Hepatic stellate cell (primary cell): Measurements from ENCODE around the gene CYTH3.
"Not testable (repeated sequence)": the region's sequence is repeated elsewhere in the genome, so short reads cannot be mapped to it uniquely, and the experiment has no call there.

Experiments
- DNase-seq: peaks from one replicate; pipeline ENCODE4 v3.0.0; 2011; ENCODE audit warnings: low spot score

The CYTH3 gene

GRCh38 chr7:6151994-6152735, 120.3 kb downstream of the CYTH3 start:
- no peak for DNase-seq

- DNase-seq: not testable (repeated sequence)
Observed at GRCh38 chr7:6151527-6151926, 120.9 kb downstream of the CYTH3 start.

DNA sequence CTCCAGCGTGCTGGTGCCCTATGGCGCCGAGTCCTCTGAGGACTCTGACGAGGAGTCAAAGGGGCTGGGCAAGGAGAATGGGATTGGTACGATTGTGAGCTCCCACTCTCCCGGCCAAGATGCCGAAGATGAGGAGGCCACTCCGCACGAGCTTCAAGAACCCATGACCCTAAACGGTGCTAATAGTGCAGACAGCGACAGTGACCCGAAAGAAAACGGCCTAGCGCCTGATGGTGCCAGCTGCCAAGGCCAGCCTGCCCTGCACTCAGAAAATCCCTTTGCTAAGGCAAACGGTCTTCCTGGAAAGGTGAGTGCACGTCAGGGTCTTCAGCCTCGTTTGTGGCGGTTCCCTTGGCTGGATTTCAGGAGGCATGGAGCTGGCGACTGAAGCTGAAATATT, 122.4 kb downstream of the CYTH3 start:
- no peak for DNase-seq

GRCh38 chr7:6148724-6149360, 123.6 kb downstream of the CYTH3 start:
- DNase-seq: no peak

DNA sequence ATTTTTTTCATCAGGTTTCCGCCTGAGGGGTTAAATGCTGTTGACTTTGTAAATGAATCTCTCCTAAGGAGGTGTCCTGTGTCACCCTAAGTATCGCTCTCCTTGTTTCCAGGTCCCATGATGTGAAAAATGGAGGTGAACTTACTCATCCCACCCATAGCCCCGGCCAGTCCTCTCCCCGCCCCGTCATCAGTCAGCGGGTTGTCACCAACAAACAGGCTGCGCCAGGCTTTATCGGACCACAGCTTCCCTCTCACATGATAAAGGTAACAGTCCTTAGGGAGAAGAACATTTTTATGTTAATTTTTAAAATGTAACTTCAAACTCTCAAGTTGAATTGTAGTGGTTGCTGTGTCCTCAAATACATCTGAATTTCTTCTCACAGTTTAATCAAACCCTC, 124.8 kb downstream of the CYTH3 start:
- no peak for DNase-seq

DNA sequence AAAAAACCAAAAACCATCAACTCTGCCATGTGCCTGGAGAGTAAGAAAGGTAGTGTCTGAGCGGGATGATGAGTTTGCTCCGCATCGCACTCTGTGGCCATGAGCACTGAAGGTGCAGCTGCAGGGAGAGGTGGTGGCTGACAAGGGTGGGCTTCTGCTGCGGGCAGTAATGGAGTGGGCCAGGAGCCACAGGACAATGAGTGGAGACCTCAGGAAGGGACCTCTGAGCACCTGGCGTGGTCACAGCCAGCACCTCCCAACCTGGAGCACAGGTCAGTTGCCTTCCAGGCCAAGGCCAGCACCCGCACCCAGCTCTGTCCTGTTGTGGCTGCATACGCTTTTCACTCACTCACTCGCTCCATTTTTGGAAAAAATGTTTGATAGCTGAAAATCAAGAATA, 125.8 kb downstream of the CYTH3 start:
- DNase-seq: no peak

- no peak for DNase-seq
Observed at GRCh38 chr7:6143997-6144396, 128.4 kb downstream of the CYTH3 start.

DNA sequence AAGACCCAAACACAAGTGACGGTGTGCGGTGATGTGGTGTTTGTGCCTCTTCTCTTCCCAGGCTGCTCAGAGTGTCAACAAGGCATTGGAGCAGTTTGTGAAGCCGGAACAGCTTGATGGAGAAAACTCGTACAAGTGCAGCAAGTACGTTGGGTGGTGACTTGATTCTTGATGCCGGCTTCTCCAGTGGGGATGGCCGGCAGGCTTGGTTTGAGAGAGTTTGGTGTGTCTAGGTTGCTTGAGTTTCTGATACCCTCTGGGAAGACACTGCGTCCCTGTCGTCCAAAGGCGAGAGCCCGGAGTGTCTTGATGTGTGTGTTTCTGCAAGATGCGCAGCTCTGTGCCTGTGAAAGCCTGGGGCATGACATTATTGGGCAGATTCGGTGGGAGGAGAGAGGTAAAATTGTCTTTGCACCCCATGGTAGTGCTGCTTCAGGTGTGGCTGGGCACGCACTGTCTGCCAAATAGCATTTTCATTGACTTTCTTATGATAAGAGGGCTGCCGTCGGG, 129.5 kb downstream of the CYTH3 start:
- DNase-seq: no peak

DNA sequence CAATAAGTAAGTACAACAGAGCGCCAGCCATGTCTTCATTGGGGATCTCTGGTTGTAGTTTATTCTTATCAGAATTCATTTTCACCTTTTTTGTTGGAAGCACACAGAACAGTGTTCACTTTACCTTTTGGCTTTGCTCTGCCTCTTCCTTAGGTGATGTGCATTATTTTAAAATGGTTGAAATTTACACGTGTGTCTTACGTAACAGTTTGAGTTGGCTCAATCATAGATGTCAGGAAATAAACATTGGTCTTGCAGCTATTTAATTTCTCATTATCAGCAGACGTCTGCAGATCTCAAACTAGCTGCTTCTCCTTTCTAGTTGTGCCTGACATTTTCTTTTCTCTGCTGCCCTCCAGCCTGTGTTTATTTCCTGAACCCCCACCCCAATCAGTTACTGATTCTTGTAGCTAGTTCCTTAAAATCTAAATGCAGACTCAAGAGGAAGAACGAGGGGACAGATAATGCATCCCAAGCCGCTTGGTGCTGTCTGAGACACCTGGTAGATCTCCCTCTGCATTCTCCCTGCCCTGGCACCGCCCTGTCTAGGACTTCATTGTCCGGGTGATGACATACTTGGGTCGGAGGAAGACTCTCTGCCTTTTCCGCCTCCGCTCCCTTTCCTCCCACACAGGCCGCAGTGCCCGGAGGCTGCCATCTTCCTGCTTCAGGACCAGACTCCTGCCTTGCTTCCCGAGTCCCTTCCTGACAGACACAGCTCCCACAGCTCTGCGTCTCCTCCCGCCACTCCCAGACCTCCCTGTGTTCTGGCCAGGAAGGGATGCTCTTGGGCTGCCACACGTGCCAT, 133.0 kb downstream of the CYTH3 start:
- no peak for DNase-seq

DNA sequence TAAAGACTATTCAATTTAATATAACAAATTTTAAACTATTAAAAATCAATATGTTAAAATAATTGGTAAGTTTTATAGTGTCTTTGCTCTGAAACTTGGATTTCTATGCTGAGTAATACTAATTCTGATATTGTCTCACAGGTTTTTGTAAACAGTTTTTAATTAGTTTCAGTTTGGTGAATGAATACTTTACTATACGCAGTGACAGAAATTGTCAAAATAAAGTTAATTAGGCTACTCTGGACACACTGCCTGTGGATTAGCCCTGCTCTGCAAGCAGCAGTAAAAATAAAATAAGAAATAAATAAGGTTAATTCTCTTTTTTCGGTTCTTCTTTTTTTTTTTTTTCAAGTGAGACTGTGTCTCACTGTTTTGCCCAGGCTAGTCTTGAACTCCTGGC, 135.9 kb downstream of the CYTH3 start:
- no peak for DNase-seq

DNA sequence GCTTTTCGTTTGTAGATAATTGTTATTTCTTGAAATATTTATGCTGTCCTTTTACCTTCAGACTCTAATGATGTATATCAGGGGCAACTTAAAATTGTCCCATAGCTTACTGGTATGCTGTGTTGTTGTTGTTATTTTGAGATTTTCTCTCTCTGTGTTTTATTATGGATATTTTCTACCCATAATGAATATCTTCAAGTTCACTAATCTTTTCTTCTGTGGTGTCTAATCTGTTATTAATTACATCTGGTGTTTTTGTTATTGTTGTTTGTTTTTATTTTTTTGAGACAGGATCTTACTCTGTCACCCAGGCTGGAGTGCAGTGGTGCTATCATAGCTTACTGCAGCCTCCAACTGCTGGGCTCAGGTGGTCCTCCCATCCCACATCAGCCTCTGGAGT, 139.2 kb downstream of the CYTH3 start:
- DNase-seq: no peak

DNA sequence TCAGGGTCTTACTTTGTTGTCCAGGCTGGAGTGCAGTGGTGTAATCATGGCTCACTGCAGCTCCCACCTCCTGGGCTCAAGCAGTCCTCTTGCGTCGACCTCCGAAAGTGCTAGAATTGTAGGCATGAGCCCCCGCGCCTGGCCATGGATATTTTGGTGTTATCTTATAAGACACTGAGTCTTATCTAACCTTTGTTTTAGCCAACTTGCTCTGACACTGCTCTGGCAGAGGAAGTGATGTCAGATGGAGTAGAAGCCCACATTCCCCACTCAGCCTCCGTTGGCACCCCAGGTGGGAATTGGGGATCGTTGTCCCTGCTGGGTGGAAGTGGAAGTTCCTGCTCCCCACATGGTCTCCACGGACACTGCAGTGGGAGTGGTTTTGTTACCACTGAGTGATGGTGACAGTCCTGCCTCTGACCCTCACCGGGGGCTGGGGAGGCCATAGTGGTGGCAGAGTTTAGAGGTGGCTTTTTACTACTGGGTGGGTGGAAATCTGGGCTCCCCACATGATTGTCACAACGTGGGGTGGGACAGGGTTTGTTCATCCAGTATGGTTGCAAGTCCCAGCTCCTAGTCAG, 142.3 kb downstream of the CYTH3 start:
- no peak for DNase-seq

DNA sequence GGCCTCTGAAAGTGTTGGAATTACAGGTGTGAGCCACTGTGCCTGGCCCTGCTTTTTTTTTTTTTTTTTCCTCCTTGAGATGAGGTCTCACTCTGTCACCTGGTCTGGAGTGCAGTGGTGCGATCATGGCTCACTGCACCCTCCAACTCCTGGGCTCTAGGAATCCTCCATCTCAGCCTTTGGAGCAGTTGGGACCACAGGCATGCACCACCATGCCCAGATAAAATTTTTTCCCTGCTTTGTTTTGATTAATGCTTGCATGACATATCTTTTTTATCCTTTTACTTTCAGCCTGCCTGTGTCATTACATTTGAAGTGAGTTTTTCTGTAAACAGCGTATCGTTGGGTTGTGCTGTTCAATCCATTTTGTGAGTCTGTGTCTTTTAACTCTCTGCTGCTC, 144.2 kb downstream of the CYTH3 start:
- DNase-seq: no peak

- DNase-seq: no peak
Observed at GRCh38 chr7:6127110-6127490, 145.3 kb downstream of the CYTH3 start.

DNA sequence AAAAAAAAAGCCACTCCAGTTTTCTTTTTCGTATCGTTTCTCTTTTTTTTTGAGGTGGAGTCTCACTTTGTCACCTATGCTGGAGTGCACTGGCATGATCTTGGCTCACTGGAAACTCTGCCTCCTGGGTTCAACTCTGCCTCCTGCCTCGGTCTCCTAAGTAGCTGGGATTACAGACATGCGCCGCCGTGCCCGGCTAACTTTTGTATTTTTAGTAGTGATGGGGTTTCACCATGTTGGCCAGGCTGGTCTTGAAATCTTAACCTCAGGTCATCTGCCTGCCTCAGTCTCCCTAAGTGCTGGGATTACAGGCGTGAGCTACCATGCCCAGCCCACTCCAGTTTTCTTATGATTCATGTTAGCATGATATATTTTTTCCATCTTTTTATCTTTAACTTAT, 148.6 kb downstream of the CYTH3 start:
- DNase-seq: no peak

GRCh38 chr7:6121141-6121540, 151.3 kb downstream of the CYTH3 start:
- DNase-seq: no peak

DNA sequence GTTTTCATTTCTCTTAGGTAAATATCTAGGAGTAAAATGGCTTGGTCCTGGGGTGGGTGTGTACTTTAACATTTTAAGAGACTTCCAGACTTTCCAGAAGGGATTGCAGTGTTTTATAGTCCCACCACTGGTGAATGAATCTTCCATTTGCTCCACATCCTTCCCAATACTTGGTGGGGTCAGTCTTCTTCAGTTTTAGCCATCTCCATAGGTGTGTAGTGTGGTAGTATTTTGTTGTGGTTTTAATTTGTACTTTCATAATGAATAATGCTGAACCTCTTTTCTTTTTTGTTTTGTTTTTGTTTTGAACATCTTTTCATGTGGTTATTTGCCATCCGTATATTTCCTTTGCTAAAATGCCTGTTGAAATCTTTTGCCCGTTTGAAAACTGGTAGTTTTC, 154.9 kb downstream of the CYTH3 start:
- DNase-seq: no peak

DNA sequence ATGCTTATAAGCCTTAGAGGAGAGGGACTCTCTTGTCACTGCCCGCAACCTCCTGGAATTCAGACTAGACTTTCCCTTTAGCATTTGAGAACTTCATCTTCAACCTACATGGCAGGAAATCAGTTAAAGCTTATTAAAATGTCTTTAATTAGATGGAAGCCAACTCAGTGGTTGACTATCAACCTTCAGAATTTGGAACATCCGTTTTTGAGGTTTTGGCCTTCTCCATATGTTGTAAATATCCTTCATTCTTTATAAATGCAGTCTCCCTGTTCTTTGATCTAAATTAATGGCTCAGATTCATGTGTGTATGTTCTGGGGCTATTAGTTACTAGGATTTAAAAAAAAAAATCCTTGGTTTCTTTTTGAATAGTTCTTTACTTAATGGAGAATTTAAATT, 156.2 kb downstream of the CYTH3 start:
- DNase-seq: no peak
